Suprapubic skin (tissue), 4 donors: ENCODE measurements around the gene PDGFB. TPM values are rescaled to one million over a fixed set of nuclear protein-coding genes. Genes with fewer than 3 reads are reported as not detected.

Source experiments
- DNase-seq, 2 donors: peaks; one replicate each; pipeline ENCODE4 v3.0.0-alpha.2; 2019; ENCODE audit warnings: low spot score in 2 of 2
- H3K27ac ChIP-seq: fragments of 200-600 bp; sonication (generic); one replicate; pipeline ENCODE4 v1.5.1; 2019
- H3K27me3 ChIP-seq: fragments of 200-600 bp; sonication (generic); one replicate; pipeline ENCODE4 v1.5.1; 2019
- H3K36me3 ChIP-seq: fragments of 200-600 bp; sonication (generic); one replicate; pipeline ENCODE4 v1.5.1; 2019
- H3K4me1 ChIP-seq: fragments of 200-600 bp; sonication (generic); one replicate; pipeline ENCODE4 v1.5.1; 2019
- H3K4me3 ChIP-seq: fragments of 200-600 bp; sonication (generic); one replicate; pipeline ENCODE4 v1.5.1; 2019; ENCODE audit warnings: mild to moderate bottlenecking
- H3K9me3 ChIP-seq: fragments of 200-600 bp; sonication (generic); one replicate; pipeline ENCODE4 v1.5.1; 2019
- CTCF ChIP-seq, 2 donors: fragments of 200-600 bp in 1 of 2; fragments of 450-650 bp in 1 of 2; sonication (generic) in 1 of 2; IDR thresholded peaks; one replicate each; pipeline ENCODE4 v1.5.1; 2016 to 2019; ENCODE audit warnings: antibody characterized with exemption in 2 of 2, mild to moderate bottlenecking in 1 of 2, moderate library complexity in 1 of 2
- EP300 ChIP-seq: sonication (generic); formaldehyde crosslinking; IDR thresholded peaks from one replicate; pipeline ENCODE4 v1.6.1; 2017; ENCODE audit warnings: antibody characterized with exemption
- POLR2A ChIP-seq, 2 donors: fragments of 450-650 bp; IDR thresholded peaks; one replicate each; pipeline ENCODE4 v1.6.1; 2017; ENCODE audit warnings: antibody characterized with exemption in 2 of 2, mild to moderate bottlenecking in 2 of 2, moderate library complexity in 2 of 2
- POLR2AphosphoS5 ChIP-seq, 3 donors: sonication (generic); formaldehyde crosslinking; IDR thresholded peaks; one replicate each; pipeline ENCODE4 v1.6.1; 2017; ENCODE audit warnings: antibody characterized with exemption in 3 of 3
- WGBS: methylation state at CpG from one replicate; pipeline ENCODE4 v1.1.5; 2018; 5-methylcytosine and 5-hydroxymethylcytosine counted together
- total RNA-seq, 4 donors: library from RNA; depleted of rRNA; stranded (reverse); fragments of >200 nt; gene quantifications; one replicate each; pipeline ENCODE4 v1.1.0, GENCODE V29; 2016

Gene PDGFB
- total RNA-seq, 4 donors from 2014 or later: 10.5 to 20.6 (median 12.0) TPM

GRCh38 chr22:39232246-39232645 lies 12.5 kb downstream of the PDGFB start:
- Histone ChIP-seq H3K27me3 (no peaks in the 10 kb centered on the region), H3K4me1 (peaks cover 42% of the 10 kb centered on the region), H3K9me3 (no peaks in the 10 kb centered on the region), H3K4me3 (no peak overlapping the region), H3K36me3 (peaks cover 40% of the 10 kb centered on the region), H3K27ac (no peak overlapping the region)
- 91% methylated on average over 9 of the region's 9 CpGs for WGBS
- TF ChIP-seq CTCF (IDR thresholded peaks at IDR 0.05) (no peak), EP300 (no peak), POLR2A (IDR thresholded peaks at IDR 0.05) (no peak), POLR2AphosphoS5 (IDR thresholded peaks at IDR 0.05) (no peak)
- DNase-seq: no peak

GRCh38 chr22:39231197-39231950 lies 13.4 kb downstream of the PDGFB start:
- H3K36me3 ChIP-seq: peaks cover 49% of the 10 kb centered on the region
- H3K4me1 ChIP-seq: peaks cover 33% of the 10 kb centered on the region
- no peak overlapping the region for H3K4me3 ChIP-seq
- WGBS: 90% methylated on average over 16 of the region's 37 CpGs
- no peaks in the 10 kb centered on the region for H3K27me3 ChIP-seq
- no peak overlapping the region for H3K27ac ChIP-seq
- H3K9me3 ChIP-seq: no peaks in the 10 kb centered on the region
- no peak for DNase-seq
- TF ChIP-seq CTCF (IDR thresholded peaks at IDR 0.05) (no peak), POLR2A (IDR thresholded peaks at IDR 0.05) (no peak), POLR2AphosphoS5 (IDR thresholded peaks at IDR 0.05) (no peak), EP300 (no peak)

GRCh38 chr22:39230261-39231196 lies 14.3 kb downstream of the PDGFB start:
- Histone ChIP-seq H3K27me3 (no peaks in the 10 kb centered on the region), H3K4me3 (no peak overlapping the region), H3K9me3 (no peaks in the 10 kb centered on the region), H3K27ac (no peak overlapping the region), H3K4me1 (peaks cover 24% of the 10 kb centered on the region), H3K36me3 (peaks cover 57% of the 10 kb centered on the region)
- TF ChIP-seq POLR2AphosphoS5 (IDR thresholded peaks at IDR 0.05): no peak
- DNase-seq: no peak
- 57% methylated on average over 26 of the region's 30 CpGs for WGBS

- H3K27ac ChIP-seq: no peak overlapping the region
- H3K9me3 ChIP-seq: no peaks in the 10 kb centered on the region
- no peak for DNase-seq
- WGBS: 77% methylated on average over 14 of the region's 14 CpGs
- H3K4me1 ChIP-seq: peaks cover 17% of the 10 kb centered on the region
- no peak overlapping the region for H3K4me3 ChIP-seq
- TF ChIP-seq CTCF (IDR thresholded peaks at IDR 0.05) (no peak), POLR2AphosphoS5 (IDR thresholded peaks at IDR 0.05) (no peak), POLR2A (IDR thresholded peaks at IDR 0.05) (no peak), EP300 (no peak)
- H3K27me3 ChIP-seq: no peaks in the 10 kb centered on the region
- H3K36me3 ChIP-seq: peaks cover 65% of the 10 kb centered on the region
Observed at GRCh38 chr22:39229688-39230260, 15.0 kb downstream of the PDGFB start.

- 94% methylated on average over 8 of the region's 8 CpGs for WGBS
- H3K27me3 ChIP-seq: no peaks in the 10 kb centered on the region
- peaks cover 10% of the 10 kb centered on the region for H3K4me1 ChIP-seq
- H3K9me3 ChIP-seq: no peaks in the 10 kb centered on the region
- TF ChIP-seq CTCF (IDR thresholded peaks at IDR 0.05) (no peak), POLR2A (IDR thresholded peaks at IDR 0.05) (no peak), EP300 (no peak), POLR2AphosphoS5 (IDR thresholded peaks at IDR 0.05) (no peak)
- H3K4me3 ChIP-seq: no peak overlapping the region
- DNase-seq: no peak
- H3K36me3 ChIP-seq: peaks cover 72% of the 10 kb centered on the region
- H3K27ac ChIP-seq: no peak overlapping the region
Observed at GRCh38 chr22:39229075-39229474, 15.7 kb downstream of the PDGFB start.
